Esophagus muscularis mucosa (tissue), 4 donors: Measurements from ENCODE around the gene ZNF408. TPM values are rescaled to one million over a fixed set of nuclear protein-coding genes. Genes with fewer than 3 reads are reported as not detected.
A peak's percentile ranks its signal among the peaks of the same experiment; 100 is the strongest.

Experiments used
- DNase-seq: peaks from one replicate; pipeline ENCODE4 v3.0.0-alpha.2; 2017; ENCODE audit errors: extremely low spot score
- H3K27ac ChIP-seq, 4 donors: fragments of 200-600 bp; sonication (generic); replicated peaks in 1 of 4; 1 replicate in 3 of 4; 2 replicates in 1 of 4; pipeline ENCODE4 v1.5.1; 2016 to 2019; ENCODE audit warnings: mild to moderate bottlenecking in 1 of 4
- H3K27me3 ChIP-seq, 4 donors: fragments of 200-600 bp; sonication (generic); one replicate each; pipeline versions ENCODE4 v1.5.1 to v1.6.0; 2016 to 2019
- H3K36me3 ChIP-seq, 4 donors: fragments of 200-600 bp; sonication (generic); one replicate each; pipeline ENCODE4 v1.5.1; 2016 to 2019
- H3K4me1 ChIP-seq, 4 donors: fragments of 200-600 bp; sonication (generic); one replicate each; pipeline ENCODE4 v1.5.1; 2016 to 2019
- H3K4me3 ChIP-seq, 4 donors: fragments of 200-600 bp; sonication (generic); 1 replicate in 2 of 4; 2 replicates in 2 of 4; pipeline ENCODE4 v1.5.1; 2016 to 2019; ENCODE audit warnings: mild to moderate bottlenecking in 4 of 4, moderate library complexity in 1 of 4
- H3K9me3 ChIP-seq, 4 donors: fragments of 200-600 bp; sonication (generic); 1 replicate in 3 of 4; 2 replicates in 1 of 4; pipeline ENCODE4 v1.5.1; 2016 to 2019
- EP300 ChIP-seq: sonication (generic); formaldehyde crosslinking; IDR thresholded peaks from one replicate; pipeline ENCODE4 v1.6.1; 2017; ENCODE audit warnings: antibody characterized with exemption
- POLR2A ChIP-seq: fragments of 450-650 bp; IDR thresholded peaks from one replicate; pipeline ENCODE4 v1.6.1; 2017; ENCODE audit warnings: antibody characterized with exemption, moderate library complexity, mild to moderate bottlenecking, low read depth
- POLR2AphosphoS5 ChIP-seq, 2 donors: sonication (generic); formaldehyde crosslinking; IDR thresholded peaks; one replicate each; pipeline ENCODE4 v1.6.1; 2017; ENCODE audit warnings: antibody characterized with exemption in 2 of 2
- WGBS: methylation state at CpG from one replicate; pipeline ENCODE4 v1.1.5; 2018; 5-methylcytosine and 5-hydroxymethylcytosine counted together
- intact Hi-C: fragments of 100-400 bp; cut with DNase I; formaldehyde crosslinking; loops from one replicate; pipeline ENCODE4 v1.15.1; 2023
- total RNA-seq, 4 donors: library from RNA; depleted of rRNA; stranded (reverse); fragments of >200 nt; gene quantifications; one replicate each; pipeline versions ENCODE4 v1.1.0 to v1.2.1, GENCODE V29; 2016
- TF ChIP-seq, protein P1 (sequence below), 3 experiments: fragments of 200-600 bp in 2 of 3; fragments of 450-650 bp in 1 of 3; sonication (generic) in 2 of 3; IDR thresholded peaks; one replicate each; pipeline ENCODE4 v1.5.1; 2017 to 2019; ENCODE audit warnings: antibody characterized with exemption in 3 of 3, mild to moderate bottlenecking in 2 of 3, moderate library complexity in 1 of 3

The ZNF408 gene
- total RNA-seq, 4 donors from 2014 or later, result 7.1 to 12.6 (median 10.3) TPM

DNA sequence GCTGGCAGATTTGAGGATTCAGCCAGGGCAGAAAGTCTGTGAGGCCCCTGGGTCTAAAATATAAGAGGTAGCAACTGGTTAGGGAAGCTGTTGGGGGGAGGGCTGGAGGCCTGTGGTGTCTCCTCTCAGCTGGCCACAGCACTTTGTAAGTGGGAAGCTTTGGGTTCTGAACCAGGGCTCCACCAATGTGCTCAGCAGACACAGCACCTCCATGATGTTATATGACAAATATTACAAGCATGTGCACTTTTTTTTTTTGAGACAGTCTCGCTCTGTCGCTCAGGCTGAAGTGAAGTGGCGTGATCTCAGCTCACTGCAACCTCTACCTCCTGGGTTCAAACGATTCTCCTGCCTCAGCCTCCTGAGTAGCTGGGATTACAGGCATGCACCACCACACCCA is 8.4 kb upstream of the ZNF408 start:
- H3K9me3 ChIP-seq, result no peaks in the 10 kb centered on the region
- H3K36me3 ChIP-seq, result peaks cover 31 to 98% (median 85%) of the 10 kb centered on the region in 4 donors
- peaks cover 31 to 50% (median 47%) of the 10 kb centered on the region in 4 donors for H3K4me1 ChIP-seq
- no peak for TF ChIP-seq POLR2AphosphoS5 (IDR thresholded peaks at IDR 0.05)
- TF ChIP-seq POLR2A, result no peak
- TF ChIP-seq EP300, result no peak
- TF ChIP-seq, protein P1, sequence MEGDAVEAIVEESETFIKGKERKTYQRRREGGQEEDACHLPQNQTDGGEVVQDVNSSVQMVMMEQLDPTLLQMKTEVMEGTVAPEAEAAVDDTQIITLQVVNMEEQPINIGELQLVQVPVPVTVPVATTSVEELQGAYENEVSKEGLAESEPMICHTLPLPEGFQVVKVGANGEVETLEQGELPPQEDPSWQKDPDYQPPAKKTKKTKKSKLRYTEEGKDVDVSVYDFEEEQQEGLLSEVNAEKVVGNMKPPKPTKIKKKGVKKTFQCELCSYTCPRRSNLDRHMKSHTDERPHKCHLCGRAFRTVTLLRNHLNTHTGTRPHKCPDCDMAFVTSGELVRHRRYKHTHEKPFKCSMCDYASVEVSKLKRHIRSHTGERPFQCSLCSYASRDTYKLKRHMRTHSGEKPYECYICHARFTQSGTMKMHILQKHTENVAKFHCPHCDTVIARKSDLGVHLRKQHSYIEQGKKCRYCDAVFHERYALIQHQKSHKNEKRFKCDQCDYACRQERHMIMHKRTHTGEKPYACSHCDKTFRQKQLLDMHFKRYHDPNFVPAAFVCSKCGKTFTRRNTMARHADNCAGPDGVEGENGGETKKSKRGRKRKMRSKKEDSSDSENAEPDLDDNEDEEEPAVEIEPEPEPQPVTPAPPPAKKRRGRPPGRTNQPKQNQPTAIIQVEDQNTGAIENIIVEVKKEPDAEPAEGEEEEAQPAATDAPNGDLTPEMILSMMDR (IDR thresholded peaks at IDR 0.05), result no peak
- H3K4me3 ChIP-seq, result no peak overlapping the region
- intact Hi-C loops, result no loop called here
- no peak overlapping the region for H3K27ac ChIP-seq
- DNase-seq, result no peak
- 80% methylated on average over 4 of the region's 4 CpGs for WGBS
- H3K27me3 ChIP-seq, result no peaks in the 10 kb centered on the region

DNA sequence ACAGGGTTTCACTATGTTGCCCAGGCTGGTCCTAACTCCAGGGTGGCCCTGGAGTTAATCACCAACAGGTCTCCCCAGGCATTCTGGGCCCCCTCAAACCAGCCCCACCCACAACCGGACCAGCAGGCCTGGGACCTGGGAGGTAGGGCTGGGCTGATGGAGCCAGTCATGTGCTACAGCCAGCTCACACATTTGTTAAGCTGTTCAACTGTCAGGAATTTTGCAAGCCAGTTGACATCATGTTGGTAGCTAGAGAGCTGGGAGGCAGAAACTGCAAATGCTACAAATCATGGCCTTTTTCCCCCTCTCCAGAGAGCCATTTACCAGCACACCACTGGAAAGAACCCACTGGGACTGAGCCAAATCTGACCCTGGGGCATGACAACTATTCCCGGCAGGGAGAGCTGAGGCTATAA is 7.2 kb upstream of the ZNF408 start:
- H3K9me3 ChIP-seq, result no peaks in the 10 kb centered on the region
- H3K4me1 ChIP-seq, result peaks cover 36 to 52% (median 50%) of the 10 kb centered on the region in 4 donors
- peaks cover 31 to 87% (median 75%) of the 10 kb centered on the region in 4 donors for H3K36me3 ChIP-seq
- H3K27me3 ChIP-seq, result no peaks in the 10 kb centered on the region
- no peak for DNase-seq
- WGBS, result 56% methylated on average over 1 of the region's 2 CpGs
- intact Hi-C loops, result no loop called here
- no peak overlapping the region for H3K4me3 ChIP-seq
- peak; percentile 14 to 20 for TF ChIP-seq POLR2AphosphoS5 (IDR thresholded peaks at IDR 0.05)
- no peak for TF ChIP-seq POLR2A
- H3K27ac ChIP-seq, result peak overlapping the region; percentile 40 to 65 (median 55)

DNA sequence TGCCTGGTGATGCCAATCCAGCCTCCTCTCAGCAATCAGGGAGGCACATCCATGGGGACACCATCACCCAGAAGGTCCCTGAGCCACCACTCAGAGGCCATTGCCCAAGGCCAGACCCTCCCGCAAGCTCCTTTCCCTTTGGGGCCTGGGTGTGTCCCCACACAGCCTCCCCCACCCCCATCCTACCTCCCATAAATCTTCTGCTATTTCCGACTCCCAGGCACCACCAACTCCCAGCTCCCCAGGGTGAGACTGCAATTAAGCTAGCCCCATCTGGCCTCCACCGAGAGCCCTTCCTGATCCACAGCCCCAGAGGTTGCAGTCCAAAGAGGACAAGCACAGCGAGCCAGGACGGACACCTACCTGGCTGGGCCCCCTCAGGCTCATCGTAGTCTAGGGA is 6.8 kb upstream of the ZNF408 start:
- peak overlapping the region; percentile 40 to 65 (median 55) for H3K27ac ChIP-seq
- TF ChIP-seq EP300, result no peak
- no peak for TF ChIP-seq POLR2A
- no peak for TF ChIP-seq POLR2AphosphoS5 (IDR thresholded peaks at IDR 0.05)
- TF ChIP-seq, protein P1 (IDR thresholded peaks at IDR 0.05), result no peak
- peaks cover 40 to 57% (median 53%) of the 10 kb centered on the region in 4 donors for H3K4me1 ChIP-seq
- no peaks in the 10 kb centered on the region for H3K9me3 ChIP-seq
- DNase-seq, result no peak
- no peak overlapping the region for H3K4me3 ChIP-seq
- no peaks in the 10 kb centered on the region for H3K27me3 ChIP-seq
- intact Hi-C loops, result no loop called here
- peaks cover 31 to 82% (median 72%) of the 10 kb centered on the region in 4 donors for H3K36me3 ChIP-seq
- 88% methylated on average over 3 of the region's 6 CpGs for WGBS

DNA sequence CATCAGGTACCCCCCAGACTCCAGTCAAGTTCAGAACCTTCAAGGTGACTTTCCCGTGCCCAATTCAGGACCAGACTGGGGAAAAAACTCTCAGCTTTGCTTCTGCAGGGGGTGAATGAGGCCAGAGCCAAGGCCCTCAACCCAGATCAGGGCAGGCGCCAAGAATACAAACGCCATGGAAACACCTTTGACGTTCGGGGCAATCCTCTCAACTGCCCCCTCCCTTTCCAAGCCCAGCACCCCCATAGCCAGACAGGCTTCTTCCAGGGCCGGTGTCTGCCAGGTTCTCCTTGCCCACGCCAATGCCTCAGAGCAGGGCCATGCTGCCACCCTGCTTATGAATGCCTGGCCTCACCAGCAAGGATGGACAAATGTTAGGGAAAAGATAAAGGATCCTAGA is 6.2 kb upstream of the ZNF408 start:
- intact Hi-C loops, result no loop called here
- Histone ChIP-seq H3K36me3 (peaks cover 31 to 77% (median 66%) of the 10 kb centered on the region in 4 donors), H3K4me3 (no peak overlapping the region), H3K4me1 (peaks cover 46 to 62% (median 59%) of the 10 kb centered on the region in 4 donors), H3K27ac (peak overlapping the region; percentile 40 to 65 (median 55)), H3K9me3 (no peaks in the 10 kb centered on the region), H3K27me3 (no peaks in the 10 kb centered on the region)
- no peak for DNase-seq
- 92% methylated on average over 2 of the region's 7 CpGs for WGBS
- TF ChIP-seq POLR2AphosphoS5 (IDR thresholded peaks at IDR 0.05), result no peak
- TF ChIP-seq, protein P1 (IDR thresholded peaks at IDR 0.05), result no peak
- TF ChIP-seq EP300, result no peak
- no peak for TF ChIP-seq POLR2A

DNA sequence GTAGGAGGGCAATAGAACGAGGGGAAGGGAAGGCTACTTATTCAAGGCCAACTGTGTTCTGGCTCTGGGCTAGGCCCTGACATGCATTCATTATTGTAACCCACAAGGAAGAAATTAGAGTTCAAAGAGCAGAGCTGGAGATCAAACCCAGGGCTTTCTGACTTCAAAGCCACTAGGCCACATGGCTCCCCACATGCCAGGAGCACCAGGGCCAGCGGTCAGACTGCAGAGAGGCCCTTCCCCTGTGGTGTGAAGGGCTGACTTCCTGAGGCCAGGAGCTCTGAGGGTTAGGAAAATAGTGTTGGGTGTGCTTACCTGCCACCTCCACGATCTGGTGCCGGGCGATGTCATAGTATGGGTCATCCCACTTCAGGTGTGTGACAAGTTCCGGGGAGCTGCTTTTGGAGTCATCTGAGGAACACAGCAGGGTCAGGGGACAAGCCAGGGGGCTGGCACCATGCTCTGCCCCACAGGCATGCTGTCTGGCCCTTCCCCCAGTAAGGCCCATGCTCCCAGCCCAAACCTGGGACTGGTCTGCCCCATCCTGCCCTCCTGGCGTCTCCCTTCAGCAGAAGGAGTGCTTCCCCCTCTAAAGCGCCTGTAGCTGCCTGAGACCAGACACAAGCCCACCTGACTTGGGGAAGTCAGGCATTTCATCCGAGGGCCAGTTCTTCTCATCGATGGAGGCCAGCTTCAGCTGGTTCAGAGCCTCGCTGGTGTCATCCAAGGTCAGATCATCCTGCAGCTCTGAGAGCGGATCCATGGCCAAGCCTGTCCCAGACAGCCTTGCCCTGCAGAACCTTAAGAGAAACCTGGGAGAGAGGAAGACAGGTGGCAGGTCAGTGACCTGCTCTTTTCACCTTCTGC is 5.3 kb upstream of the ZNF408 start:
- H3K36me3 ChIP-seq, result peaks cover 31 to 67% (median 58%) of the 10 kb centered on the region in 4 donors
- TF ChIP-seq EP300, result no peak
- TF ChIP-seq, protein P1 (IDR thresholded peaks at IDR 0.05), result no peak
- no peak for TF ChIP-seq POLR2A
- no peak for TF ChIP-seq POLR2AphosphoS5 (IDR thresholded peaks at IDR 0.05)
- intact Hi-C loops, result no loop called here

More for the DNA sequence above, 5.3 kb upstream of the ZNF408 start:
- no peaks in the 10 kb centered on the region for H3K27me3 ChIP-seq
- WGBS, result 93% methylated on average over 6 of the region's 12 CpGs
- H3K9me3 ChIP-seq, result no peaks in the 10 kb centered on the region
- no peak for DNase-seq
- H3K4me1 ChIP-seq, result peaks cover 49 to 65% (median 62%) of the 10 kb centered on the region in 4 donors
- H3K27ac ChIP-seq, result peak overlapping the region; percentile 49 to 91 (median 63)
- H3K4me3 ChIP-seq, result no peak overlapping the region
